ENCODE measurements around the gene NPPB.

Gene NPPB

GRCh38 chr1:11881749-11882441, 23.1 kb upstream of the NPPB start:
- no peak for DNase-seq (ENCODE audit: low read depth in 2 of 2, low spot score in 1 of 2)

- DNase-seq (ENCODE audit: low read depth in 2 of 2, low spot score in 1 of 2) = no peak
Observed at GRCh38 chr1:11880911-11881748, 22.4 kb upstream of the NPPB start.

- no peak for DNase-seq (ENCODE audit: low read depth in 2 of 2, low spot score in 1 of 2)
Observed at GRCh38 chr1:11880181-11880575, 21.4 kb upstream of the NPPB start.

- DNase-seq (ENCODE audit: low read depth in 2 of 2, low spot score in 1 of 2) = no peak
Observed at GRCh38 chr1:11879311-11880180, 20.8 kb upstream of the NPPB start.

GRCh38 chr1:11878891-11879190, 20.1 kb upstream of the NPPB start:
- no peak for DNase-seq (ENCODE audit: low read depth in 2 of 2, low spot score in 1 of 2)

GRCh38 chr1:11878081-11878890, 19.5 kb upstream of the NPPB start:
- no peak for DNase-seq (ENCODE audit: low read depth in 2 of 2, low spot score in 1 of 2)

- no peak for DNase-seq (ENCODE audit: low read depth in 2 of 2, low spot score in 1 of 2)
Observed at GRCh38 chr1:11877074-11877473, 18.3 kb upstream of the NPPB start.

GRCh38 chr1:11875094-11875493, 16.3 kb upstream of the NPPB start:
- no peak for DNase-seq (ENCODE audit: low read depth in 2 of 2, low spot score in 1 of 2)

- DNase-seq (ENCODE audit: low read depth in 2 of 2, low spot score in 1 of 2) = no peak
Observed at GRCh38 chr1:11874624-11875023, 15.9 kb upstream of the NPPB start.

GRCh38 chr1:11874258-11874562, 15.5 kb upstream of the NPPB start:
- no peak for DNase-seq (ENCODE audit: low read depth in 2 of 2, low spot score in 1 of 2)

GRCh38 chr1:11873395-11874257, 14.9 kb upstream of the NPPB start:
- no peak for DNase-seq (ENCODE audit: low read depth in 2 of 2, low spot score in 1 of 2)

- no peak for DNase-seq (ENCODE audit: low read depth in 2 of 2, low spot score in 1 of 2)
Observed at GRCh38 chr1:11872545-11872944, 13.8 kb upstream of the NPPB start.

- DNase-seq (ENCODE audit: low read depth in 2 of 2, low spot score in 1 of 2) = no peak
Observed at GRCh38 chr1:11869650-11870207, 11.0 kb upstream of the NPPB start.

GRCh38 chr1:11869104-11869503, 10.4 kb upstream of the NPPB start:
- no peak for DNase-seq (ENCODE audit: low read depth in 2 of 2, low spot score in 1 of 2)

- DNase-seq (ENCODE audit: low read depth in 2 of 2, low spot score in 1 of 2) = no peak
Observed at GRCh38 chr1:11868331-11868980, 9.7 kb upstream of the NPPB start.

- DNase-seq (ENCODE audit: low read depth in 2 of 2, low spot score in 1 of 2) = no peak
Observed at GRCh38 chr1:11862890-11863289, 4.1 kb upstream of the NPPB start.

GRCh38 chr1:11860587-11860986, 1.8 kb upstream of the NPPB start:
- no peak for DNase-seq (ENCODE audit: low read depth in 2 of 2, low spot score in 1 of 2)

- no peak for DNase-seq (ENCODE audit: low read depth in 2 of 2, low spot score in 1 of 2)
Observed at GRCh38 chr1:11860083-11860482, 1.3 kb upstream of the NPPB start.

All from stimulated activated CD8-positive, alpha-beta memory T cell treated with anti-CD3 and anti-CD28 coated beads, Interleukin-4, amount 100 ng/mL, for 4 hours (primary cell).